Naive thymus-derived CD4-positive, alpha-beta T cell (primary cell): ENCODE results near the gene ATP1B2. TPM values are rescaled to one million over a fixed set of nuclear protein-coding genes. Genes with fewer than 3 reads are reported as not detected.

Source experiments
- ATAC-seq: fragments of 150-1000 bp; cut with Tn5 transposase; 2 replicates; pipeline ENCODE4 v1.10.0; 2021; ENCODE audit warnings: mild to moderate bottlenecking, moderate library complexity
- CTCF ChIA-PET: fragments of 350-600 bp; sonication (Branson Sonifier 250); formaldehyde crosslinking; loops from one replicate; lab custom pipeline; 2021; ENCODE audit warnings: antibody characterized with exemption; lab: Charles Lee
- POLR2A ChIA-PET: fragments of 350-600 bp; sonication (Branson Sonifier 250); formaldehyde crosslinking; loops from one replicate; lab custom pipeline; 2021; ENCODE audit warnings: antibody characterized with exemption, inconsistent platforms; lab: Charles Lee
- DNase-seq, 9 donors: peaks; one replicate each; pipeline versions ENCODE4 v3.0.0 to v3.0.0-alpha.2; 2020 to 2022; ENCODE audit warnings: mixed read lengths in 1 of 9
- H3K27ac ChIP-seq: one replicate; pipeline ENCODE4 v1.7.0; 2013; ENCODE audit warnings: mild to moderate bottlenecking, low read depth, low read length, moderate library complexity
- H3K27me3 ChIP-seq, 2 donors: one replicate each; pipeline ENCODE4 v1.7.0; 2013; ENCODE audit warnings: low read length in 2 of 2, mild to moderate bottlenecking in 2 of 2, moderate library complexity in 2 of 2; ENCODE audit not compliant: control insufficient read depth in 2 of 2, insufficient read depth in 2 of 2
- H3K36me3 ChIP-seq, 3 experiments: 1 replicate in 2 of 3; 2 replicates in 1 of 3; pipeline ENCODE4 v1.7.0; 2013; ENCODE audit warnings: low read length in 3 of 3, mild to moderate bottlenecking in 3 of 3, moderate library complexity in 1 of 3; ENCODE audit not compliant: insufficient read depth in 3 of 3, control insufficient read depth in 2 of 3
- H3K4me1 ChIP-seq, 2 donors: one replicate each; pipeline ENCODE4 v1.7.0; 2013; ENCODE audit warnings: low read length in 2 of 2, mild to moderate bottlenecking in 2 of 2, moderate library complexity in 1 of 2; ENCODE audit not compliant: control insufficient read depth in 2 of 2, insufficient read depth in 2 of 2
- H3K4me3 ChIP-seq: 2 replicates; pipeline ENCODE4 v1.7.0; 2013; ENCODE audit warnings: mild to moderate bottlenecking, low read length
- H3K9me3 ChIP-seq, 3 experiments: 1 replicate in 2 of 3; 2 replicates in 1 of 3; pipeline ENCODE4 v1.7.0; 2013; ENCODE audit warnings: low read length in 3 of 3; ENCODE audit not compliant: control insufficient read depth in 2 of 3
- H3K27ac Mint-ChIP-seq, 9 donors: one replicate each; pipeline ENCODE4 v1.8.0; 2020 to 2022; ENCODE audit warnings: mixed read lengths in 9 of 9, mild to moderate bottlenecking in 8 of 9, moderate library complexity in 5 of 9, inconsistent platforms in 2 of 9
- H3K27me3 Mint-ChIP-seq, 5 donors: one replicate each; pipeline ENCODE4 v1.8.0; 2021 to 2022; ENCODE audit warnings: mixed read lengths in 5 of 5, mild to moderate bottlenecking in 1 of 5
- H3K36me3 Mint-ChIP-seq, 5 donors: one replicate each; pipeline ENCODE4 v1.8.0; 2020 to 2022; ENCODE audit warnings: mixed read lengths in 5 of 5, mild to moderate bottlenecking in 3 of 5, inconsistent platforms in 1 of 5
- H3K4me1 Mint-ChIP-seq, 7 donors: one replicate each; pipeline ENCODE4 v1.8.0; 2020 to 2022; ENCODE audit warnings: mixed read lengths in 7 of 7, mild to moderate bottlenecking in 3 of 7, inconsistent platforms in 1 of 7
- H3K4me3 Mint-ChIP-seq, 10 donors: one replicate each; pipeline ENCODE4 v1.8.0; 2020 to 2022; ENCODE audit warnings: mild to moderate bottlenecking in 10 of 10, mixed read lengths in 10 of 10, moderate library complexity in 6 of 10, inconsistent platforms in 2 of 10
- H3K9me3 Mint-ChIP-seq, 11 donors: one replicate each; pipeline ENCODE4 v1.8.0; 2020 to 2022; ENCODE audit warnings: mixed read lengths in 11 of 11, mild to moderate bottlenecking in 4 of 11, inconsistent platforms in 1 of 11, moderate library complexity in 1 of 11
- intact Hi-C, 2 donors: fragments of 100-400 bp; cut with micrococcal nuclease; formaldehyde crosslinking; loops; one replicate each; pipeline ENCODE4 v1.15.1; 2023
- polyA plus RNA-seq, 2 donors: library from polyadenylated mRNA; unstranded; fragments of 300-500 nt; fragmentation: Illumina TruSeq; gene quantifications; one replicate each; pipeline ENCODE4 v1.2.3, GENCODE V29; 2021
- total RNA-seq, 6 experiments: library from RNA in 5 of 6; stranded (reverse) in 5 of 6; gene quantifications; 1 replicate in 5 of 6; 2 replicates in 1 of 6; pipeline ENCODE4 v1.2.3 and lab custom pipeline; 2021 to 2026

Gene ATP1B2
- total and polyA plus RNA-seq, 7 experiments from 2014 or later = 0.12 to 1.1 (median 0.29) TPM; not detected in 2

- Mint-ChIP-seq H3K36me3 (peaks cover 0 to 2% (median 0%) of the 10 kb centered on the region in 5 donors), H3K27ac (peak overlapping the region in 1 of 9 donors; percentile 43), H3K27me3 (peaks cover 0 to 34% (median 13%) of the 10 kb centered on the region in 5 donors), H3K9me3 (peaks cover 0 to 1% (median 0%) of the 10 kb centered on the region in 11 donors), H3K4me1 (peaks cover 0 to 5% (median 0%) of the 10 kb centered on the region in 7 donors), H3K4me3 (no peak overlapping the region)
- Histone ChIP-seq H3K4me1 (no peaks in the 10 kb centered on the region), H3K27me3 (no peaks in the 10 kb centered on the region), H3K9me3 (no peaks in the 10 kb centered on the region), H3K36me3 (no peaks in the 10 kb centered on the region), H3K27ac (no peak overlapping the region), H3K4me3 (no peak overlapping the region)
- ATAC-seq (no peak), DNase-seq (no peak)
- intact Hi-C loops = no loop called here
- ChIA-PET CTCF (interaction anchor here (1.5 kb wide), 1 partner anchor 31 kb away, joined by 6 read pairs; the partner anchor contains the start of genes TP53 and WRAP53), POLR2A (interaction anchor here (0.5 to 1.0 kb wide), 4 partner anchors 29 to 184 kb away, joined by 3 to 4 read pairs (median 4); partner anchors contain the start of genes MPDU1, SAT2, TP53 and WRAP53)
Measured at GRCh38 chr17:7656958-7657609, 6.4 kb downstream of the ATP1B2 start.

GRCh38 chr17:7667656-7668406 is 17.1 kb downstream of the ATP1B2 start:
- intact Hi-C loops = no loop called here
- ATAC-seq (no peak), DNase-seq (no peak)
- H3K36me3 Mint-ChIP-seq = peaks cover 5 to 25% (median 10%) of the 10 kb centered on the region in 5 donors
- peak overlapping the region in 4 of 9 donors; percentile 13 to 70 (median 29) for H3K27ac Mint-ChIP-seq
- ChIA-PET CTCF (interaction anchor here (0.6 kb wide), 2 partner anchors 31 to 404 kb away, joined by 3 to 5 read pairs; no protein-coding TSS in a partner anchor), POLR2A (interaction anchor here (0.6 to 2.0 kb wide), 5 partner anchors 15 to 126 kb away, joined by 3 to 10 read pairs (median 3); partner anchors contain the start of gene TP53)
- no peaks in the 10 kb centered on the region for H3K4me1 Mint-ChIP-seq
- H3K9me3 Mint-ChIP-seq = no peaks in the 10 kb centered on the region
- Histone ChIP-seq H3K4me1 (no peaks in the 10 kb centered on the region), H3K36me3 (peaks cover 4 to 60% (median 9%) of the 10 kb centered on the region in 3 experiments), H3K27ac (no peak overlapping the region), H3K9me3 (no peaks in the 10 kb centered on the region), H3K27me3 (no peaks in the 10 kb centered on the region), H3K4me3 (no peak overlapping the region)
- no peak overlapping the region for H3K4me3 Mint-ChIP-seq
- H3K27me3 Mint-ChIP-seq = no peaks in the 10 kb centered on the region

- Mint-ChIP-seq H3K27ac (peak overlapping the region in 1 of 9 donors; percentile 12), H3K36me3 (peaks cover 8 to 30% (median 15%) of the 10 kb centered on the region in 5 donors), H3K9me3 (peaks cover 0 to 4% (median 0%) of the 10 kb centered on the region in 11 donors), H3K4me3 (no peak overlapping the region), H3K4me1 (no peaks in the 10 kb centered on the region), H3K27me3 (no peaks in the 10 kb centered on the region)
- CTCF ChIA-PET = interaction anchor here (0.7 kb wide), 1 partner anchor 352 kb away, joined by 3 read pairs; no protein-coding TSS in a partner anchor
- intact Hi-C loops = no loop called here
- peaks cover 0 to 5% (median 4%) of the 10 kb centered on the region in 3 experiments for H3K9me3 ChIP-seq
- POLR2A ChIA-PET = interaction anchor here (0.7 to 12.0 kb wide), 2 partner anchors 18 to 365 kb away, joined by 3 to 86 read pairs; partner anchors contain the start of genes TP53 and WRAP53
- ATAC-seq (no peak), DNase-seq (no peak)
- no peak overlapping the region for H3K4me3 ChIP-seq
- H3K4me1 ChIP-seq = no peaks in the 10 kb centered on the region
- no peak overlapping the region for H3K27ac ChIP-seq
- H3K27me3 ChIP-seq = no peaks in the 10 kb centered on the region
- H3K36me3 ChIP-seq = peaks cover 10 to 67% (median 14%) of the 10 kb centered on the region in 3 experiments
Measured at GRCh38 chr17:7668482-7668881, 17.8 kb downstream of the ATP1B2 start.

- peaks cover 0 to 9% (median 8%) of the 10 kb centered on the region in 3 experiments for H3K9me3 ChIP-seq
- no peaks in the 10 kb centered on the region for H3K27me3 Mint-ChIP-seq
- H3K27ac Mint-ChIP-seq = peak overlapping the region in 1 of 9 donors; percentile 19
- peaks cover 15 to 50% (median 34%) of the 10 kb centered on the region in 5 donors for H3K36me3 Mint-ChIP-seq
- no peak overlapping the region for H3K4me3 ChIP-seq
- H3K4me1 Mint-ChIP-seq = peaks cover 4 to 15% (median 8%) of the 10 kb centered on the region in 7 donors
- DNase-seq (peak in 5 of 9 donors; percentile 5 to 29 (median 16)), ATAC-seq (no peak)
- intact Hi-C loops = loop anchor here in 1 of 2 donors (2.0 kb wide), 1 partner anchor 40 kb away; no protein-coding TSS in a partner anchor
- H3K4me3 Mint-ChIP-seq = no peak overlapping the region
- POLR2A ChIA-PET = interaction anchor here (0.5 to 12.0 kb wide), 6 partner anchors 13 to 334 kb away, joined by 3 to 86 read pairs (median 5); partner anchors contain the start of genes FXR2, SAT2, TP53 and WRAP53
- no peaks in the 10 kb centered on the region for H3K4me1 ChIP-seq
- H3K27me3 ChIP-seq = no peaks in the 10 kb centered on the region
- CTCF ChIA-PET = interaction anchor here (1.9 kb wide), 1 partner anchor 40 kb away, joined by 7 read pairs; no protein-coding TSS in a partner anchor
- peaks cover 16 to 75% (median 27%) of the 10 kb centered on the region in 3 experiments for H3K36me3 ChIP-seq
- peaks cover 0 to 10% (median 3%) of the 10 kb centered on the region in 11 donors for H3K9me3 Mint-ChIP-seq
- no peak overlapping the region for H3K27ac ChIP-seq
Measured at GRCh38 chr17:7673239-7673638, 22.5 kb downstream of the ATP1B2 start.

GRCh38 chr17:7674934-7675333 is 24.2 kb downstream of the ATP1B2 start:
- POLR2A ChIA-PET = interaction anchor here (12.0 kb wide), 1 partner anchor 11 kb away, joined by 86 read pairs; the partner anchor contains the start of genes TP53 and WRAP53
- DNase-seq (no peak), ATAC-seq (no peak)
- Histone ChIP-seq H3K4me1 (no peaks in the 10 kb centered on the region), H3K9me3 (peaks cover 0 to 9% (median 8%) of the 10 kb centered on the region in 3 experiments), H3K27me3 (no peaks in the 10 kb centered on the region), H3K27ac (no peak overlapping the region), H3K36me3 (peaks cover 16 to 58% (median 27%) of the 10 kb centered on the region in 3 experiments), H3K4me3 (no peak overlapping the region)
- H3K4me1 Mint-ChIP-seq = peaks cover 7 to 15% (median 9%) of the 10 kb centered on the region in 7 donors
- H3K27me3 Mint-ChIP-seq = no peaks in the 10 kb centered on the region
- CTCF ChIA-PET = interaction anchor here (0.6 kb wide), 1 partner anchor 315 kb away, joined by 4 read pairs; no protein-coding TSS in a partner anchor
- no peak overlapping the region for H3K4me3 Mint-ChIP-seq
- intact Hi-C loops = no loop called here
- peaks cover 15 to 47% (median 34%) of the 10 kb centered on the region in 5 donors for H3K36me3 Mint-ChIP-seq
- H3K9me3 Mint-ChIP-seq = peaks cover 0 to 10% (median 3%) of the 10 kb centered on the region in 11 donors
- peak overlapping the region in 3 of 9 donors; percentile 30 to 82 (median 44) for H3K27ac Mint-ChIP-seq
